Upper lobe of right lung (tissue), 1 donor: ENCODE results near the gene CLVS2. TPM values are rescaled to one million over a fixed set of nuclear protein-coding genes. Genes with fewer than 3 reads are reported as not detected.

ENCODE experiments used
- ATAC-seq: fragments of 200-7000 bp; cut with Tn5 transposase; one replicate; pipeline ENCODE4 v1.9.1; 2020; ENCODE audit warnings: mild to moderate bottlenecking, moderate library complexity
- DNase-seq: peaks from one replicate; pipeline ENCODE4 v3.0.0-alpha.2; 2020
- H3K27ac ChIP-seq: fragments of 200-600 bp; one replicate; pipeline ENCODE4 v1.8.0; 2022
- H3K27me3 ChIP-seq: fragments of 200-600 bp; one replicate; pipeline ENCODE4 v1.8.0; 2022; ENCODE audit warnings: mild to moderate bottlenecking
- H3K36me3 ChIP-seq: fragments of 200-600 bp; one replicate; pipeline ENCODE4 v1.8.0; 2022
- H3K4me1 ChIP-seq: fragments of 200-600 bp; one replicate; pipeline ENCODE4 v1.8.0; 2022
- H3K4me3 ChIP-seq: fragments of 200-600 bp; one replicate; pipeline ENCODE4 v1.8.0; 2022; ENCODE audit warnings: mild to moderate bottlenecking
- H3K9me3 ChIP-seq: fragments of 200-600 bp; one replicate; pipeline ENCODE4 v1.8.0; 2022
- CTCF ChIP-seq: fragments of 200-600 bp; IDR thresholded peaks from one replicate; pipeline ENCODE4 v1.8.0; 2022; ENCODE audit warnings: antibody characterized with exemption
- intact Hi-C: fragments of 100-400 bp; cut with DNase I; formaldehyde crosslinking; loops from one replicate; pipeline ENCODE4 v1.11.0; 2022
- long read RNA-seq: library from polyadenylated mRNA; unstranded; transcript quantifications from one replicate; pipeline ENCODE4 v2.0.0, GENCODE V29; 2021
- total RNA-seq: library from RNA; stranded (reverse); fragmentation: NEBNext Ultra II Directional; extraction: Animal tissue kit (Norgen Biotek cat#: 25700); gene quantifications from one replicate; pipeline ENCODE4 v1.2.1, GENCODE V29; 2021
- donor health status: DM: no; HTN: yes; CAD: no; lungs with severe emphysema.

The CLVS2 gene, protein sequence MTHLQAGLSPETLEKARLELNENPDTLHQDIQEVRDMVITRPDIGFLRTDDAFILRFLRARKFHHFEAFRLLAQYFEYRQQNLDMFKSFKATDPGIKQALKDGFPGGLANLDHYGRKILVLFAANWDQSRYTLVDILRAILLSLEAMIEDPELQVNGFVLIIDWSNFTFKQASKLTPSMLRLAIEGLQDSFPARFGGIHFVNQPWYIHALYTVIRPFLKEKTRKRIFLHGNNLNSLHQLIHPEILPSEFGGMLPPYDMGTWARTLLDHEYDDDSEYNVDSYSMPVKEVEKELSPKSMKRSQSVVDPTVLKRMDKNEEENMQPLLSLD
- total RNA-seq: not detected
- long read RNA-seq: 0 reads

DNA sequence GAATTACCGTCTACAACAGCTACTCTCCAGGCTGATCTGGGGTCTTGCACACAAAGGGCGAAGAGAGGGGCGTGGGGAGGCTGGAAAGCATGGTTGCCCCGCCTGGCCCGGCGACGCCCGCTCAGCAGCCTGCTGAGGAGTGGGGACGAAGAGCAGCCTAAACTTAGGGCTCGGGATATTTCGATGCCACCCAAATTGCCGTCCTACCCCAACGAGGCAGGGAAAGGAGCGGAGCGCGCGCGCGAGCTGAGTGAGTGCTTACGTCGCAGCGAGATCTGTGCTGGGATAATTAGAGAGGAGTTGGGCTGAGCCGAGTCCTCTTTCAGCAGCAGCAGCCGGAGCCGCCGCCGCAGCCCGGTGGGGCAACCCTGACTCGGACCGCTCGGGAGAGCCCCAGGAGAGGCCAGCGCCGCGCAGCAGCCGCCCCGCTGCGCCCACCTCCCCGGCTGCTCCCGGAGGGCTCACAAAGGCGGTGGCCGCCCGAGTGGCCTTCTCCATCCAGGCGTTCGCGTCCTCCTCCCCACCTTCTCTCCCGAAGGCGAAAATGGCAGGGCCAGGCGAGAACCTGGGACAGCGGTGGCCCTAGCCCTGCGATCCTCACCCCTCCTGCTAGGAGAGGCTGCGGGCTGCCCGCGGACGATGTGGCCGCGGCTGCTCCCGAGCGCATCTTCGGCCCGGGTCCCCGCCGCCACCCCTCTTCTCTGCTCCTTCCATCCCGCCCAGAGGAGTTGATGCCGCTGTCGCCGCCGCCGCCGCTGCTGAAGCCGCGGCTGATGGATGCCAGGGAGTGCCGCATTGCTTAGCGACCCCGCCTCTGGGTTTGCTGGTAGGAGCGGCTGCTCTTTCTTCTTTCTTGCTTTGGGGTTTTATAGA, at the start of gene CLVS2:
Gene CLVS2 (plus strand): TSS at position 315 of the 873 bp plus-strand sequence. CDS start 1,543 bp downstream, outside the sequence.
- H3K4me1 ChIP-seq: no peaks in the 10 kb centered on the region
- H3K36me3 ChIP-seq: no peaks in the 10 kb centered on the region
- no peaks in the 10 kb centered on the region for H3K9me3 ChIP-seq
- no peak for TF ChIP-seq CTCF
- no peak within 1 kb of the TSS for H3K27ac ChIP-seq
- intact Hi-C loops: no loop called here
- ATAC-seq (peak; percentile 54), DNase-seq (peak; percentile 60)
- peaks cover 38% of the 10 kb centered on the region for H3K27me3 ChIP-seq
- peak within 1 kb of the TSS; percentile 25 for H3K4me3 ChIP-seq

DNA sequence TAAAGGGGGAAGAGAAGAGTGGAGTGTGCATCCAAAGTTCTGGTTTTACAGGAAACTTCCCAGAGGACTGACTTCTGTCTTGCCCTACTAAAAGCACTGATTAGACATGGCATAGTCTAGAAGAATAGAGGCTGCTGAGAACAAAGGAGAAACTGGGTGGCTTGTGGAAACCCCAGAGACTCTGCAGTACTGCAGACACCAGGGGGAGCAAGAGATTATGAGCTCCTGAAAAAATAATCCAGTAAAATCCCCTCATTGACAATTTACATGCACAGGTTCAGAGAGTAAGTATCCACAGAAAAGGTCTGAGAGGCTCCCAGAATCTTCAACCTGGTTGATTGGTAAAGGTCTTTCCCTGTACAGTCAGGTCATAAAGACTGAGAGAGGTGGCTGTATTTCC, 48.7 kb upstream of the CLVS2 start:
- intact Hi-C loops: no loop called here
- H3K27me3 ChIP-seq: no peaks in the 10 kb centered on the region
- no peak for DNase-seq
- H3K4me1 ChIP-seq: no peaks in the 10 kb centered on the region
- no peak for ATAC-seq
- H3K27ac ChIP-seq: no peak overlapping the region
- TF ChIP-seq CTCF: no peak
- H3K4me3 ChIP-seq: no peak overlapping the region
- no peaks in the 10 kb centered on the region for H3K9me3 ChIP-seq
- no peaks in the 10 kb centered on the region for H3K36me3 ChIP-seq

GRCh38 chr6:122953766-122954165, 42.3 kb upstream of the CLVS2 start:
- no peak for TF ChIP-seq CTCF
- H3K27ac ChIP-seq: no peak overlapping the region
- intact Hi-C loops: no loop called here
- no peaks in the 10 kb centered on the region for H3K4me1 ChIP-seq
- no peaks in the 10 kb centered on the region for H3K27me3 ChIP-seq
- H3K9me3 ChIP-seq: no peaks in the 10 kb centered on the region
- ATAC-seq: no peak
- no peak for DNase-seq
- no peak overlapping the region for H3K4me3 ChIP-seq
- no peaks in the 10 kb centered on the region for H3K36me3 ChIP-seq

DNA sequence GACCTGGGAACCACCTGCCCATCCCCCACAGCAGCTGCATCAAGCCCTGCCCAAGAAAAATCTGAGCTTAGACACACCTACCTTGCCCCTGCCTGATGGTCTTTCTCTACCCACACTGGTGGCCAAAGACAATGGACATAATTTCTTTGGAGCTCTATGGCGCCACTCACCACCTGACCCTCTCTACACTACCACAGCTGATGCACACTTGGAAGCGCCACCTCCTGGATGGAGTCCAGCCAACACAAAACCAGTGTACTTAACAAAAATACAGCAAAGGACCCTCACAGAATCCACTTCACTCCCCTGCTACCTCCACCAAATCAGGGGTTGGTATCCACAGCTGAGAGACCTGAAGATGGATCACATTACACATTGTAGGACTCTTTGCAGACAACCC, 39.7 kb upstream of the CLVS2 start:
- no peak for TF ChIP-seq CTCF
- Histone ChIP-seq H3K4me3 (no peak overlapping the region), H3K27me3 (no peaks in the 10 kb centered on the region), H3K4me1 (no peaks in the 10 kb centered on the region), H3K9me3 (no peaks in the 10 kb centered on the region), H3K27ac (no peak overlapping the region), H3K36me3 (no peaks in the 10 kb centered on the region)
- ATAC-seq: no peak
- intact Hi-C loops: no loop called here
- DNase-seq: no peak

DNA sequence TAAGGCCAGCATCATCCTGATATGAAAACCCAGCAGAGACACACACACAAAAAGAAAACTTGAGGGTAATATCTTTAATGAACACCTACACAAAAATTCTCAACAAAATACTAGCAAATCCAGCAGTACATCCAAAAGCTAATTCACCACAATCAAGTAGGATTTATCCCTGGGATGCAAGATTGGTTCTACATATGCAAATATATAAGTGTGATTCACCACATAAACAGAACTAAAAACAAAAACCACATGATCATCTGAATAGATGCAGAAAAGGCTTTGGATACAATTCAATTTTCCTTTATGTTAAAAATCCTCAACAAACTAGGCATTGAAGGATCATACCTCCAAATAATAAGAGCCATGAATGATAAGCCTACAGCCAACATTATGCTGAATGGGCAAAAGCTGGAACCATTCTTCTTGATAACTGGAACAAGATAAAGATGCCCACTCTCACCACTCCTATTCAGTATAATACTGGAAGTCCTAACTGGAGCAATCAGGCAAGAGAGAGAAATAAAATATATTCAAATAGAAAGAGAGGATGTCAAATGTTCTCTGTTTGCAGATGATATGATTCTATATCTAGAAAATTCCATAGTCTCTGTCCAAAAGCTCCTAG, 33.9 kb upstream of the CLVS2 start:
- no peaks in the 10 kb centered on the region for H3K27me3 ChIP-seq
- ATAC-seq (no peak), DNase-seq (no peak)
- H3K4me3 ChIP-seq: no peak overlapping the region
- TF ChIP-seq CTCF: no peak
- intact Hi-C loops: no loop called here
- H3K9me3 ChIP-seq: no peaks in the 10 kb centered on the region
- H3K27ac ChIP-seq: no peak overlapping the region
- H3K36me3 ChIP-seq: no peaks in the 10 kb centered on the region
- H3K4me1 ChIP-seq: no peaks in the 10 kb centered on the region
